Vagina (tissue), 2 donors: Measurements from ENCODE around the gene FGFR3.

ENCODE experiments used
- POLR2A ChIP-seq, 2 donors: fragments of 450-650 bp; IDR thresholded peaks; one replicate each; pipeline ENCODE4 v1.6.1; 2017; ENCODE audit warnings: antibody characterized with exemption in 2 of 2, mild to moderate bottlenecking in 2 of 2, moderate library complexity in 2 of 2
- POLR2AphosphoS5 ChIP-seq, 2 donors: sonication (generic); formaldehyde crosslinking; IDR thresholded peaks; one replicate each; pipeline ENCODE4 v1.9.0; 2017; ENCODE audit warnings: antibody characterized with exemption in 2 of 2, mild to moderate bottlenecking in 2 of 2, low read depth in 1 of 2; ENCODE audit not compliant: insufficient read depth in 1 of 2
- TF ChIP-seq, protein P1 (sequence below), 3 experiments: fragments of 450-650 bp in 2 of 3; fragments of 200-600 bp in 1 of 3; sonication (generic) in 1 of 3; IDR thresholded peaks; one replicate each; pipeline ENCODE4 v1.5.1; 2017 to 2019; ENCODE audit warnings: antibody characterized with exemption in 3 of 3, mild to moderate bottlenecking in 2 of 3, moderate library complexity in 2 of 3

DNA sequence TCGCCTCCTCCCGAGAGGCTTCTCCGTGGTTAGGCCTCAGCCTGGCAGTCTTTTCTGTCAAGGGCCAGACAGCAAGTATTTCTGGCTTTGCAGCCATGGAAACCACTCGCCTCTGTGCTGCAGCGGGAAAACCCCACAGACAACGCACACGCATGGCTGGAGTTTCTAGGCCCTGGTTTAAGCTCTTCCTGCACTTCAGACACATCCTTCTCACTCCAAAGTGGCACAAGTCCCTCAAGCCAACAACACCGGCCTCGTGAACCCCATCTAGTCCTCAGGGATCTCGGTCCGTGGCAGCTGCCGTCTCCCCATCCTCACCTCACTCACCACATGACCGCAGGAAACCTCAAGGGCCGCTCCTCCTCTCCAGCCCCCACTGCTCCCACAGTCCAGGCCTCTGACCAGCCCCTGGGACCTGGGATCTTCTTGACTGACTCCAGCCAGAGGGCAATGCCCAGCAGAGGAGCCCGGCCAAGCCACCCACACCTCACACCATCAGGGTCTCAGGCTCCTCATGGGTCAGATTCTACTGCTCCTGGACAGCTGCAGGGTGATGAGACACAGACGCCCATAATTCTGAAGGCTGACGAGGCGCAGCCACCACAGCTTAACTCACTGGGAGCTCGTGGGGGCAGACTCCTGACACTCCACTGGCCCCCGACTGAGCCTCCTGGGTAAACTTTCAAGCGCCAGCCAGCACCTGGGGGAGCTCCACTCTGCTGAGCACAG is 41.1 kb downstream of the FGFR3 start:
- TF ChIP-seq, protein P1, sequence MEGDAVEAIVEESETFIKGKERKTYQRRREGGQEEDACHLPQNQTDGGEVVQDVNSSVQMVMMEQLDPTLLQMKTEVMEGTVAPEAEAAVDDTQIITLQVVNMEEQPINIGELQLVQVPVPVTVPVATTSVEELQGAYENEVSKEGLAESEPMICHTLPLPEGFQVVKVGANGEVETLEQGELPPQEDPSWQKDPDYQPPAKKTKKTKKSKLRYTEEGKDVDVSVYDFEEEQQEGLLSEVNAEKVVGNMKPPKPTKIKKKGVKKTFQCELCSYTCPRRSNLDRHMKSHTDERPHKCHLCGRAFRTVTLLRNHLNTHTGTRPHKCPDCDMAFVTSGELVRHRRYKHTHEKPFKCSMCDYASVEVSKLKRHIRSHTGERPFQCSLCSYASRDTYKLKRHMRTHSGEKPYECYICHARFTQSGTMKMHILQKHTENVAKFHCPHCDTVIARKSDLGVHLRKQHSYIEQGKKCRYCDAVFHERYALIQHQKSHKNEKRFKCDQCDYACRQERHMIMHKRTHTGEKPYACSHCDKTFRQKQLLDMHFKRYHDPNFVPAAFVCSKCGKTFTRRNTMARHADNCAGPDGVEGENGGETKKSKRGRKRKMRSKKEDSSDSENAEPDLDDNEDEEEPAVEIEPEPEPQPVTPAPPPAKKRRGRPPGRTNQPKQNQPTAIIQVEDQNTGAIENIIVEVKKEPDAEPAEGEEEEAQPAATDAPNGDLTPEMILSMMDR (IDR thresholded peaks at IDR 0.05): no peak
- no peak for TF ChIP-seq POLR2A (IDR thresholded peaks at IDR 0.05)
- TF ChIP-seq POLR2AphosphoS5 (IDR thresholded peaks at IDR 0.05; ENCODE audit: insufficient read depth in 1 of 2, low read depth in 1 of 2): no peak
